Measurements from ENCODE around the gene DIAPH3.
A peak's percentile ranks its signal among the peaks of the same experiment; 100 is the strongest.

DIAPH3 gene

GRCh38 chr13:60114499-60115028 is 49.2 kb downstream of the DIAPH3 start:
- H2BK15ac ChIP-seq (ENCODE audit: low read depth, poor library complexity, severe bottlenecking): no peak overlapping the region
- no peaks in the 10 kb centered on the region for H3K4me1 ChIP-seq (ENCODE audit: control insufficient read depth, insufficient read depth, low read depth, low read length)
- no peak overlapping the region for H3K4me3 ChIP-seq (ENCODE audit: insufficient read depth in 1 of 2, low read depth in 1 of 2, low read length in 2 of 2)
- H3K9ac ChIP-seq (ENCODE audit: low read length): no peak overlapping the region
- H3K14ac ChIP-seq (ENCODE audit: low read length in 2 of 2): no peak overlapping the region
- no peak overlapping the region for H3K23ac ChIP-seq (ENCODE audit: low read length in 2 of 2)
- no CpG with 5 or more reads among the region's 1 CpG for WGBS
- H3K79me1 ChIP-seq (replicated peaks; ENCODE audit: low read length, poor library complexity, severe bottlenecking): peaks cover 17% of the 10 kb centered on the region
- no peak overlapping the region for H3K4me2 ChIP-seq (ENCODE audit: low read length, poor library complexity, severe bottlenecking)
- no peak overlapping the region for H2BK5ac ChIP-seq (ENCODE audit: low read depth, low read length, poor library complexity, severe bottlenecking)
- H3K9me3 ChIP-seq (ENCODE audit: control insufficient read depth, low read length): peaks cover 31% of the 10 kb centered on the region
- no peak overlapping the region for H4K8ac ChIP-seq (ENCODE audit: low read length)
- H3K18ac ChIP-seq (ENCODE audit: low read depth in 1 of 2, low read length in 2 of 2): no peak overlapping the region
- no peak overlapping the region for H3K4ac ChIP-seq (ENCODE audit: low read depth in 1 of 2, low read length in 2 of 2)
- H4K91ac ChIP-seq (ENCODE audit: low read length): no peak overlapping the region
- no peak overlapping the region for H3K27ac ChIP-seq (ENCODE audit: low read length, poor library complexity, severe bottlenecking)
- H2BK120ac ChIP-seq (ENCODE audit: low read depth, low read length): no peak overlapping the region
- no peak overlapping the region for H2AFZ ChIP-seq (ENCODE audit: low read depth, low read length)
- no peak overlapping the region for H2BK12ac ChIP-seq (ENCODE audit: low read length in 2 of 2)
- DNase-seq: no peak
- H2AK5ac ChIP-seq (ENCODE audit: low read length, severe bottlenecking): no peak overlapping the region
- peaks cover 1 to 10% of the 10 kb centered on the region in 2 experiments for H3K36me3 ChIP-seq (ENCODE audit: control insufficient read depth in 1 of 2, insufficient read depth in 2 of 2, low read depth in 1 of 2, low read length in 2 of 2)
- H3K27me3 ChIP-seq (ENCODE audit: control insufficient read depth in 1 of 2, insufficient read depth in 1 of 2, low read length in 2 of 2): no peaks in the 10 kb centered on the region

- no peak for DNase-seq
- Histone ChIP-seq H3K4me3 (ENCODE audit: insufficient read depth in 1 of 2, low read depth in 1 of 2, low read length in 2 of 2) (no peak overlapping the region), H3K4me2 (ENCODE audit: low read length, poor library complexity, severe bottlenecking) (no peak overlapping the region), H3K4me1 (ENCODE audit: control insufficient read depth, insufficient read depth, low read depth, low read length) (no peaks in the 10 kb centered on the region), H2AK5ac (ENCODE audit: low read length, severe bottlenecking) (no peak overlapping the region), H3K27ac (ENCODE audit: low read length, poor library complexity, severe bottlenecking) (no peak overlapping the region), H3K18ac (ENCODE audit: low read depth in 1 of 2, low read length in 2 of 2) (no peak overlapping the region), H3K36me3 (ENCODE audit: control insufficient read depth in 1 of 2, insufficient read depth in 2 of 2, low read depth in 1 of 2, low read length in 2 of 2) (peaks cover 2 to 10% of the 10 kb centered on the region in 2 experiments), H2BK12ac (ENCODE audit: low read length in 2 of 2) (no peak overlapping the region), H2BK15ac (ENCODE audit: low read depth, poor library complexity, severe bottlenecking) (no peak overlapping the region), H3K23ac (ENCODE audit: low read length in 2 of 2) (no peak overlapping the region), H3K9ac (ENCODE audit: low read length) (no peak overlapping the region), H2AFZ (ENCODE audit: low read depth, low read length) (no peak overlapping the region), H3K27me3 (ENCODE audit: control insufficient read depth in 1 of 2, insufficient read depth in 1 of 2, low read length in 2 of 2) (no peaks in the 10 kb centered on the region), H4K8ac (ENCODE audit: low read length) (no peak overlapping the region), H3K4ac (ENCODE audit: low read depth in 1 of 2, low read length in 2 of 2) (no peak overlapping the region), H4K91ac (ENCODE audit: low read length) (no peak overlapping the region), H3K79me1 (replicated peaks; ENCODE audit: low read length, poor library complexity, severe bottlenecking) (peaks cover 20% of the 10 kb centered on the region), H2BK120ac (ENCODE audit: low read depth, low read length) (no peak overlapping the region), H3K14ac (ENCODE audit: low read length in 2 of 2) (no peak overlapping the region), H3K9me3 (ENCODE audit: control insufficient read depth, low read length) (peaks cover 31% of the 10 kb centered on the region), H2BK5ac (ENCODE audit: low read depth, low read length, poor library complexity, severe bottlenecking) (no peak overlapping the region)
- no CpG with 5 or more reads among the region's 1 CpG for WGBS
Observed at GRCh38 chr13:60112771-60113170, 51.0 kb downstream of the DIAPH3 start.

- H3K27ac ChIP-seq (ENCODE audit: low read length, poor library complexity, severe bottlenecking): peak overlapping the region; percentile 26
- DNase-seq: no peak
- no peak overlapping the region for H3K4ac ChIP-seq (ENCODE audit: low read depth in 1 of 2, low read length in 2 of 2)
Observed at GRCh38 chr13:60111691-60112090, 52.0 kb downstream of the DIAPH3 start.

GRCh38 chr13:60109285-60109684 is 54.4 kb downstream of the DIAPH3 start:
- no peak overlapping the region for H3K18ac ChIP-seq (ENCODE audit: low read depth in 1 of 2, low read length in 2 of 2)
- H3K79me1 ChIP-seq (replicated peaks; ENCODE audit: low read length, poor library complexity, severe bottlenecking): peaks cover 21% of the 10 kb centered on the region
- no peaks in the 10 kb centered on the region for H3K27me3 ChIP-seq (ENCODE audit: control insufficient read depth in 1 of 2, insufficient read depth in 1 of 2, low read length in 2 of 2)
- H3K4me1 ChIP-seq (ENCODE audit: control insufficient read depth, insufficient read depth, low read depth, low read length): no peaks in the 10 kb centered on the region
- H3K4me2 ChIP-seq (ENCODE audit: low read length, poor library complexity, severe bottlenecking): no peak overlapping the region
- H3K9ac ChIP-seq (ENCODE audit: low read length): no peak overlapping the region
- no peak for DNase-seq
- no peak overlapping the region for H2AFZ ChIP-seq (ENCODE audit: low read depth, low read length)
- H2BK5ac ChIP-seq (ENCODE audit: low read depth, low read length, poor library complexity, severe bottlenecking): no peak overlapping the region
- no peak overlapping the region for H3K27ac ChIP-seq (ENCODE audit: low read length, poor library complexity, severe bottlenecking)
- H3K4ac ChIP-seq (ENCODE audit: low read depth in 1 of 2, low read length in 2 of 2): no peak overlapping the region
- H3K4me3 ChIP-seq (ENCODE audit: insufficient read depth in 1 of 2, low read depth in 1 of 2, low read length in 2 of 2): no peak overlapping the region
- H3K14ac ChIP-seq (ENCODE audit: low read length in 2 of 2): no peak overlapping the region
- H4K91ac ChIP-seq (ENCODE audit: low read length): no peak overlapping the region
- no peak overlapping the region for H4K8ac ChIP-seq (ENCODE audit: low read length)
- H2BK15ac ChIP-seq (ENCODE audit: low read depth, poor library complexity, severe bottlenecking): no peak overlapping the region
- WGBS: no CpG with 5 or more reads among the region's 3 CpGs
- peaks cover 2 to 10% of the 10 kb centered on the region in 2 experiments for H3K36me3 ChIP-seq (ENCODE audit: control insufficient read depth in 1 of 2, insufficient read depth in 2 of 2, low read depth in 1 of 2, low read length in 2 of 2)
- H2BK12ac ChIP-seq (ENCODE audit: low read length in 2 of 2): no peak overlapping the region
- no peak overlapping the region for H2AK5ac ChIP-seq (ENCODE audit: low read length, severe bottlenecking)
- H2BK120ac ChIP-seq (ENCODE audit: low read depth, low read length): no peak overlapping the region
- no peak overlapping the region for H3K23ac ChIP-seq (ENCODE audit: low read length in 2 of 2)
- peaks cover 7% of the 10 kb centered on the region for H3K9me3 ChIP-seq (ENCODE audit: control insufficient read depth, low read length)

More at GRCh38 chr13:60111691-60112090, 52.0 kb downstream of the DIAPH3 start:
- H3K79me1 ChIP-seq (replicated peaks; ENCODE audit: low read length, poor library complexity, severe bottlenecking): peaks cover 20% of the 10 kb centered on the region
- H3K23ac ChIP-seq (ENCODE audit: low read length in 2 of 2): no peak overlapping the region
- H3K14ac ChIP-seq (ENCODE audit: low read length in 2 of 2): no peak overlapping the region
- H3K18ac ChIP-seq (ENCODE audit: low read depth in 1 of 2, low read length in 2 of 2): no peak overlapping the region
- peaks cover 2 to 10% of the 10 kb centered on the region in 2 experiments for H3K36me3 ChIP-seq (ENCODE audit: control insufficient read depth in 1 of 2, insufficient read depth in 2 of 2, low read depth in 1 of 2, low read length in 2 of 2)
- no peaks in the 10 kb centered on the region for H3K4me1 ChIP-seq (ENCODE audit: control insufficient read depth, insufficient read depth, low read depth, low read length)
- peaks cover 28% of the 10 kb centered on the region for H3K9me3 ChIP-seq (ENCODE audit: control insufficient read depth, low read length)
- WGBS: 100% methylated on average over 1 of the region's 3 CpGs
- no peak overlapping the region for H2BK120ac ChIP-seq (ENCODE audit: low read depth, low read length)
- H4K91ac ChIP-seq (ENCODE audit: low read length): no peak overlapping the region
- H4K8ac ChIP-seq (ENCODE audit: low read length): no peak overlapping the region
- H3K4me3 ChIP-seq (ENCODE audit: insufficient read depth in 1 of 2, low read depth in 1 of 2, low read length in 2 of 2): no peak overlapping the region
- H3K4me2 ChIP-seq (ENCODE audit: low read length, poor library complexity, severe bottlenecking): no peak overlapping the region
- no peak overlapping the region for H2BK15ac ChIP-seq (ENCODE audit: low read depth, poor library complexity, severe bottlenecking)
- no peak overlapping the region for H2BK12ac ChIP-seq (ENCODE audit: low read length in 2 of 2)
- H2AFZ ChIP-seq (ENCODE audit: low read depth, low read length): no peak overlapping the region
- no peak overlapping the region for H2AK5ac ChIP-seq (ENCODE audit: low read length, severe bottlenecking)
- H3K9ac ChIP-seq (ENCODE audit: low read length): no peak overlapping the region
- no peak overlapping the region for H2BK5ac ChIP-seq (ENCODE audit: low read depth, low read length, poor library complexity, severe bottlenecking)
- no peaks in the 10 kb centered on the region for H3K27me3 ChIP-seq (ENCODE audit: control insufficient read depth in 1 of 2, insufficient read depth in 1 of 2, low read length in 2 of 2)

Measured in mesenchymal stem cell (in vitro differentiated cells and primary cell).